ENCODE measurements around the gene ECT2.
A peak's percentile ranks its signal among the peaks of the same experiment; 100 is the strongest.

ECT2 gene

GRCh38 chr3:172868582-172869200 lies 118.2 kb downstream of the ECT2 start:
- TF ChIP-seq, protein P1, sequence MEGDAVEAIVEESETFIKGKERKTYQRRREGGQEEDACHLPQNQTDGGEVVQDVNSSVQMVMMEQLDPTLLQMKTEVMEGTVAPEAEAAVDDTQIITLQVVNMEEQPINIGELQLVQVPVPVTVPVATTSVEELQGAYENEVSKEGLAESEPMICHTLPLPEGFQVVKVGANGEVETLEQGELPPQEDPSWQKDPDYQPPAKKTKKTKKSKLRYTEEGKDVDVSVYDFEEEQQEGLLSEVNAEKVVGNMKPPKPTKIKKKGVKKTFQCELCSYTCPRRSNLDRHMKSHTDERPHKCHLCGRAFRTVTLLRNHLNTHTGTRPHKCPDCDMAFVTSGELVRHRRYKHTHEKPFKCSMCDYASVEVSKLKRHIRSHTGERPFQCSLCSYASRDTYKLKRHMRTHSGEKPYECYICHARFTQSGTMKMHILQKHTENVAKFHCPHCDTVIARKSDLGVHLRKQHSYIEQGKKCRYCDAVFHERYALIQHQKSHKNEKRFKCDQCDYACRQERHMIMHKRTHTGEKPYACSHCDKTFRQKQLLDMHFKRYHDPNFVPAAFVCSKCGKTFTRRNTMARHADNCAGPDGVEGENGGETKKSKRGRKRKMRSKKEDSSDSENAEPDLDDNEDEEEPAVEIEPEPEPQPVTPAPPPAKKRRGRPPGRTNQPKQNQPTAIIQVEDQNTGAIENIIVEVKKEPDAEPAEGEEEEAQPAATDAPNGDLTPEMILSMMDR (IDR thresholded peaks at IDR 0.05; ENCODE audit: insufficient read depth, low read depth, low read length, missing control alignments): no peak
- DNase-seq (ENCODE audit: low read depth): no peak
- no peak overlapping the region for H3K4me3 ChIP-seq (ENCODE audit: low read length)

DNA sequence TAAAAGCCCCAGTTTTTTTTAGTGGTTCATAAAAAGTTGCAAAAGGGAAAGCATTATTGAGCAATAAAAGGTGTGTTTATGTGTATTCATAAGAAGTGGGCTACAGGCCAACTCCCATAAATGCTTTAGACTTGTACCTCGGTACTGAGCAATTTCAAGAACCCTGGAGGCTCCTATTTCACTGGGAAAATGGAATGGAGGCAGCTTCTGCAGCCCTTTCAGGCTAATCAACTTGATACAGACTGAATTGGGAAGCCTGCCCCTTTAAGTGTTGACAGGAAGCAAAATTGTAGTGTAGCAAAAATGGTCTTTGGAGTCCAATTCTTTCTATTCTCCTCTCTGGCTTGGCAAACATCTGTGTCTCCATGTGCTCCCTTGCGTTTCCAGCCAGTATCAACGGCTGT lies 118.8 kb downstream of the ECT2 start:
- peak; percentile 73 for DNase-seq (ENCODE audit: low read depth)
- TF ChIP-seq, protein P1 (IDR thresholded peaks at IDR 0.05; ENCODE audit: insufficient read depth, low read depth, low read length, missing control alignments): no peak
- H3K4me3 ChIP-seq (ENCODE audit: low read length): no peak overlapping the region

DNA sequence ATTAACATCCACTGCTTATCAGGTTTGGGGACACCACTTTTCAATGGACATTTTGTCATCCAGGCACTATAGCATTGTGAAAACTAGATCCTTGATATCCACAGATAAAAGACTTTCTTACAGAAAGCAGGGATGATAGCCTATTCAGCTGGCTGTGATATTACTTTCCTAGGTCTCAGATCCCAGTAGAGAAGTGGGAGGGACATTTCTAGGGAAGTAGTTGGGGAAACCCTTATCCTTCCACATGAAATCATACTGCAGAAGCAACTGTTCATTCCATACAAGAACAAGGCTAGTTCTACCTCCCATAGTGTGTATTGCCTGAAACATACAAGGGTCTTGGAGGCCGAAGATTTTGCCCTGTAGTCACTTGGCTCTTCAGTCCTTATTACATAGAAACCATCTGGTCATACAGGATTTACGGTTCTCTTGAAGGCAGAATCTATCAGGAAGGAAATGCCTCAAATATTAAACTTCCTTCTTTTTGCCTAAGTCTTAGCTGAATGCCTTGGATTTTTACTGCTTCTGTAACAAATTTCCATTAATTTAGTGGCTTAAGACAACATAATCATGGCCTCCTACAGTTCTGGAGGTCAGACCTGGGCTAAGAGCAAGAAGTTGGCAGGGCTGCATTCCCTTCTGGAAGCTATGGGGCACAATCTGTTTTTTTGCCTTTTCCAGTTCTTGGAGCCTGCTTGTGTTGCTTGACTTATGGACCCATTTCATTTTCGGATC lies 119.4 kb downstream of the ECT2 start:
- no peak overlapping the region for H3K4me3 ChIP-seq (ENCODE audit: low read length)
- TF ChIP-seq, protein P1 (IDR thresholded peaks at IDR 0.05; ENCODE audit: insufficient read depth, low read depth, low read length, missing control alignments): no peak
- DNase-seq (ENCODE audit: low read depth): no peak
